Measurements from ENCODE around the gene C16orf87. TPM values are rescaled to one million over a fixed set of nuclear protein-coding genes. Genes with fewer than 3 reads are reported as not detected.

The C16orf87 gene
- total and polyA plus RNA-seq, 4 donors = 4.1 to 12.9 (median 5.3) TPM

DNA sequence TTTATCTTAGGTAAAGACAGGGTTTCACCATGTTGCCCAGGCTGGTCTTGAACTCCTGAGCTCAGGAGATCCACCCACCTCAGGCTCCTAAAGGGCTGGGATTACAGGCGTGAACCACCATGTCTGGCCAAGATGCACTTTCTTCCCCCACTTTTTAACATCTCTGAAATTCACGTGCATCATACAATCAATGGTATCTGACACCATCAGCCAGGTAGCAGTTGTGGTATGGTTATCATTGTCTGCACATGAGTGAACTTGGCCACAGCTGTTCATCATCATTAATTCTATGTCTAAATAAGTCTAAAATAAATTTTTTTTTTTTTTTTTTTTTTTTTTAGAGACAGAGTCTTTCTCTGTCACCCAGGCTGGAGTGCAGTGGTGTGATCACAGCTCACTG lies 48.7 kb downstream of the C16orf87 start:
- no peaks in the 10 kb centered on the region for H3K27me3 ChIP-seq (ENCODE audit: control insufficient read depth in 4 of 4, insufficient read depth in 4 of 4, low read length in 3 of 4)
- H3K9ac ChIP-seq (ENCODE audit: low read depth in 1 of 2, low read length in 2 of 2) = no peak overlapping the region
- 87% methylated on average over 2 of the region's 2 CpGs for WGBS
- no peaks in the 10 kb centered on the region for H3K36me3 ChIP-seq (ENCODE audit: control insufficient read depth in 4 of 4, insufficient read depth in 3 of 4, low read depth in 1 of 4, low read length in 3 of 4)
- no peak for DNase-seq (ENCODE audit: low spot score)
- H3K27ac ChIP-seq (ENCODE audit: low read depth in 1 of 2, low read length in 2 of 2) = no peak overlapping the region
- H3K9me3 ChIP-seq (ENCODE audit: control insufficient read depth in 4 of 4, low read length in 3 of 4) = no peaks in the 10 kb centered on the region
- TF ChIP-seq, protein P1, sequence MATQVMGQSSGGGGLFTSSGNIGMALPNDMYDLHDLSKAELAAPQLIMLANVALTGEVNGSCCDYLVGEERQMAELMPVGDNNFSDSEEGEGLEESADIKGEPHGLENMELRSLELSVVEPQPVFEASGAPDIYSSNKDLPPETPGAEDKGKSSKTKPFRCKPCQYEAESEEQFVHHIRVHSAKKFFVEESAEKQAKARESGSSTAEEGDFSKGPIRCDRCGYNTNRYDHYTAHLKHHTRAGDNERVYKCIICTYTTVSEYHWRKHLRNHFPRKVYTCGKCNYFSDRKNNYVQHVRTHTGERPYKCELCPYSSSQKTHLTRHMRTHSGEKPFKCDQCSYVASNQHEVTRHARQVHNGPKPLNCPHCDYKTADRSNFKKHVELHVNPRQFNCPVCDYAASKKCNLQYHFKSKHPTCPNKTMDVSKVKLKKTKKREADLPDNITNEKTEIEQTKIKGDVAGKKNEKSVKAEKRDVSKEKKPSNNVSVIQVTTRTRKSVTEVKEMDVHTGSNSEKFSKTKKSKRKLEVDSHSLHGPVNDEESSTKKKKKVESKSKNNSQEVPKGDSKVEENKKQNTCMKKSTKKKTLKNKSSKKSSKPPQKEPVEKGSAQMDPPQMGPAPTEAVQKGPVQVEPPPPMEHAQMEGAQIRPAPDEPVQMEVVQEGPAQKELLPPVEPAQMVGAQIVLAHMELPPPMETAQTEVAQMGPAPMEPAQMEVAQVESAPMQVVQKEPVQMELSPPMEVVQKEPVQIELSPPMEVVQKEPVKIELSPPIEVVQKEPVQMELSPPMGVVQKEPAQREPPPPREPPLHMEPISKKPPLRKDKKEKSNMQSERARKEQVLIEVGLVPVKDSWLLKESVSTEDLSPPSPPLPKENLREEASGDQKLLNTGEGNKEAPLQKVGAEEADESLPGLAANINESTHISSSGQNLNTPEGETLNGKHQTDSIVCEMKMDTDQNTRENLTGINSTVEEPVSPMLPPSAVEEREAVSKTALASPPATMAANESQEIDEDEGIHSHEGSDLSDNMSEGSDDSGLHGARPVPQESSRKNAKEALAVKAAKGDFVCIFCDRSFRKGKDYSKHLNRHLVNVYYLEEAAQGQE (IDR thresholded peaks at IDR 0.05) = no peak
- TF ChIP-seq, protein P2, sequence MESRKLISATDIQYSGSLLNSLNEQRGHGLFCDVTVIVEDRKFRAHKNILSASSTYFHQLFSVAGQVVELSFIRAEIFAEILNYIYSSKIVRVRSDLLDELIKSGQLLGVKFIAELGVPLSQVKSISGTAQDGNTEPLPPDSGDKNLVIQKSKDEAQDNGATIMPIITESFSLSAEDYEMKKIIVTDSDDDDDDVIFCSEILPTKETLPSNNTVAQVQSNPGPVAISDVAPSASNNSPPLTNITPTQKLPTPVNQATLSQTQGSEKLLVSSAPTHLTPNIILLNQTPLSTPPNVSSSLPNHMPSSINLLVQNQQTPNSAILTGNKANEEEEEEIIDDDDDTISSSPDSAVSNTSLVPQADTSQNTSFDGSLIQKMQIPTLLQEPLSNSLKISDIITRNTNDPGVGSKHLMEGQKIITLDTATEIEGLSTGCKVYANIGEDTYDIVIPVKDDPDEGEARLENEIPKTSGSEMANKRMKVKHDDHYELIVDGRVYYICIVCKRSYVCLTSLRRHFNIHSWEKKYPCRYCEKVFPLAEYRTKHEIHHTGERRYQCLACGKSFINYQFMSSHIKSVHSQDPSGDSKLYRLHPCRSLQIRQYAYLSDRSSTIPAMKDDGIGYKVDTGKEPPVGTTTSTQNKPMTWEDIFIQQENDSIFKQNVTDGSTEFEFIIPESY (IDR thresholded peaks at IDR 0.05) = no peak
- TF ChIP-seq RXRA (IDR thresholded peaks at IDR 0.05) (no peak), YY1 (IDR thresholded peaks at IDR 0.05) (no peak), FOXA2 (IDR thresholded peaks at IDR 0.05) (no peak), SP1 (IDR thresholded peaks at IDR 0.05) (no peak)
- TF ChIP-seq, protein P3, sequence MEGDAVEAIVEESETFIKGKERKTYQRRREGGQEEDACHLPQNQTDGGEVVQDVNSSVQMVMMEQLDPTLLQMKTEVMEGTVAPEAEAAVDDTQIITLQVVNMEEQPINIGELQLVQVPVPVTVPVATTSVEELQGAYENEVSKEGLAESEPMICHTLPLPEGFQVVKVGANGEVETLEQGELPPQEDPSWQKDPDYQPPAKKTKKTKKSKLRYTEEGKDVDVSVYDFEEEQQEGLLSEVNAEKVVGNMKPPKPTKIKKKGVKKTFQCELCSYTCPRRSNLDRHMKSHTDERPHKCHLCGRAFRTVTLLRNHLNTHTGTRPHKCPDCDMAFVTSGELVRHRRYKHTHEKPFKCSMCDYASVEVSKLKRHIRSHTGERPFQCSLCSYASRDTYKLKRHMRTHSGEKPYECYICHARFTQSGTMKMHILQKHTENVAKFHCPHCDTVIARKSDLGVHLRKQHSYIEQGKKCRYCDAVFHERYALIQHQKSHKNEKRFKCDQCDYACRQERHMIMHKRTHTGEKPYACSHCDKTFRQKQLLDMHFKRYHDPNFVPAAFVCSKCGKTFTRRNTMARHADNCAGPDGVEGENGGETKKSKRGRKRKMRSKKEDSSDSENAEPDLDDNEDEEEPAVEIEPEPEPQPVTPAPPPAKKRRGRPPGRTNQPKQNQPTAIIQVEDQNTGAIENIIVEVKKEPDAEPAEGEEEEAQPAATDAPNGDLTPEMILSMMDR (IDR thresholded peaks at IDR 0.05; ENCODE audit: low read depth, low read length, missing input control) = no peak
- H3K4me3 ChIP-seq (ENCODE audit: low read depth in 1 of 3, low read length in 3 of 3) = no peak overlapping the region
- no peaks in the 10 kb centered on the region for H3K4me1 ChIP-seq (ENCODE audit: control insufficient read depth in 4 of 4, insufficient read depth in 4 of 4, low read length in 3 of 4)

DNA sequence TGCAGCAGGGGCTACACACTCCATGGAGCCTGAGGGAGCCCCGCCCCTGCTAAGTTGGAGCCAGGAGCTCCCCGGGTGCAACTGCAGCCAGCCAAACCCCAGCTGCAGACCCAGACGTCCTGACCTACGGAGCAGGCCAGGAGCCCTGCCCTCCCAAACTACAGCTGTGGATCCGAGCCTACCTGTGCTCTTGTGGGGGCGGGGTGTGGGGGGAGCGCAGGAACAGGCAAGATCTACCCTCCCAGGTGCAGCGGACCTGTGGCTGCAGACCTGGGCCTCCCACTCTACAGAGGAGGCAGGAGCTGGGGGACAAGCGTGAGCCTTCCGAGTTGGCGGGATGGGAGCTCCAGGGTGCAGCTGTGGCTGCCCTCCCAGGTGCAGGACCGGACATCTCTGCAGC lies 53.2 kb downstream of the C16orf87 start:
- no peaks in the 10 kb centered on the region for H3K9me3 ChIP-seq (ENCODE audit: control insufficient read depth in 4 of 4, low read length in 3 of 4)
- TF ChIP-seq HNF4A (conservative IDR thresholded peaks at IDR 0.05) = no peak
- TF ChIP-seq RXRA (IDR thresholded peaks at IDR 0.05) = no peak
- TF ChIP-seq RAD21 (IDR thresholded peaks at IDR 0.05) = no peak
- TF ChIP-seq JUND (IDR thresholded peaks at IDR 0.05) = no peak
- no peak for TF ChIP-seq NR2F2 (IDR thresholded peaks at IDR 0.05)
- no peak for TF ChIP-seq FOXA2 (IDR thresholded peaks at IDR 0.05)
- TF ChIP-seq EGR1 (IDR thresholded peaks at IDR 0.05; ENCODE audit: low read depth in 2 of 2) = no peak
- no peak for TF ChIP-seq TAF1 (conservative IDR thresholded peaks at IDR 0.05)
- TF ChIP-seq, protein P1 (IDR thresholded peaks at IDR 0.05) = no peak
- TF ChIP-seq FOXA1 (IDR thresholded peaks at IDR 0.05) = no peak
- TF ChIP-seq HNF4G (IDR thresholded peaks at IDR 0.05) = no peak
- TF ChIP-seq SP1 (IDR thresholded peaks at IDR 0.05) = no peak
- no peak for TF ChIP-seq YY1 (IDR thresholded peaks at IDR 0.05)
- no peak for TF ChIP-seq GABPA (IDR thresholded peaks at IDR 0.05 in 1 of 2, conservative IDR thresholded peaks at IDR 0.05 in 1 of 2)
- TF ChIP-seq, protein P4, sequence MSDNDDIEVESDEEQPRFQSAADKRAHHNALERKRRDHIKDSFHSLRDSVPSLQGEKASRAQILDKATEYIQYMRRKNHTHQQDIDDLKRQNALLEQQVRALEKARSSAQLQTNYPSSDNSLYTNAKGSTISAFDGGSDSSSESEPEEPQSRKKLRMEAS (IDR thresholded peaks at IDR 0.05) = no peak
- TF ChIP-seq, protein P5, sequence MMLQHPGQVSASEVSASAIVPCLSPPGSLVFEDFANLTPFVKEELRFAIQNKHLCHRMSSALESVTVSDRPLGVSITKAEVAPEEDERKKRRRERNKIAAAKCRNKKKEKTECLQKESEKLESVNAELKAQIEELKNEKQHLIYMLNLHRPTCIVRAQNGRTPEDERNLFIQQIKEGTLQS (IDR thresholded peaks at IDR 0.05) = no peak
- TF ChIP-seq, protein P3 (IDR thresholded peaks at IDR 0.05; ENCODE audit: low read depth, low read length, missing input control) = no peak
- H3K27ac ChIP-seq (ENCODE audit: low read depth in 1 of 2, low read length in 2 of 2) = no peak overlapping the region
- WGBS = 93% methylated on average over 12 of the region's 12 CpGs
- H3K36me3 ChIP-seq (ENCODE audit: control insufficient read depth in 4 of 4, insufficient read depth in 3 of 4, low read depth in 1 of 4, low read length in 3 of 4) = no peaks in the 10 kb centered on the region
- H3K4me1 ChIP-seq (ENCODE audit: control insufficient read depth in 4 of 4, insufficient read depth in 4 of 4, low read length in 3 of 4) = no peaks in the 10 kb centered on the region
- DNase-seq (ENCODE audit: low spot score) = no peak
- no peak overlapping the region for H3K4me3 ChIP-seq (ENCODE audit: low read depth in 1 of 3, low read length in 3 of 3)
- H3K9ac ChIP-seq (ENCODE audit: low read depth in 1 of 2, low read length in 2 of 2) = no peak overlapping the region
- H3K27me3 ChIP-seq (ENCODE audit: control insufficient read depth in 4 of 4, insufficient read depth in 4 of 4, low read length in 3 of 4) = no peaks in the 10 kb centered on the region
